HepG2 (cell line): ENCODE results near the gene COPS7A.

ENCODE experiments used
- CTCF ChIP-seq: sonication (generic); formaldehyde crosslinking; IDR thresholded peaks from 2 replicates; pipeline ENCODE4 v1.5.0; 2020; ENCODE audit warnings: mild to moderate bottlenecking, missing genetic modification reagents, moderate library complexity
- KAT2B ChIP-seq: fragments of 150-350 bp; IDR thresholded peaks from 2 replicates; pipeline ENCODE4 v1.6.1; 2014; ENCODE audit warnings: low read depth, low read length, borderline replicate concordance
- POLR2A ChIP-seq, 2 experiments: IDR thresholded peaks; 2 replicates each; pipeline ENCODE4 v1.6.1; 2011; ENCODE audit warnings: low read depth in 2 of 2, low read length in 2 of 2, mild to moderate bottlenecking in 1 of 2, moderate library complexity in 1 of 2; ENCODE audit not compliant: insufficient read depth in 1 of 2
- ZMYM2 ChIP-seq: sonication (generic); formaldehyde crosslinking; IDR thresholded peaks from 2 replicates; pipeline ENCODE4 v1.8.0; 2022; ENCODE audit warnings: mild to moderate bottlenecking, missing genetic modification reagents
- ZNF274 ChIP-seq: sonication (generic); formaldehyde crosslinking; IDR thresholded peaks from 2 replicates; pipeline ENCODE4 v1.5.1; 2020; ENCODE audit warnings: mild to moderate bottlenecking, missing genetic modification reagents

GRCh38 chr12:6758506-6759095, 34.8 kb downstream of the COPS7A start:
- TF ChIP-seq ZMYM2, result no peak
- no peak for TF ChIP-seq ZNF274 (CRISPR knock-in tag)
- TF ChIP-seq KAT2B, result no peak
- no peak for TF ChIP-seq POLR2A (IDR thresholded peaks at IDR 0.05; ENCODE audit: insufficient read depth in 1 of 2, low read depth in 2 of 2, low read length in 2 of 2)
- TF ChIP-seq CTCF (CRISPR knock-in tag), result no peak
